Activated T-helper 17 cell treated with anti-CD3 and anti-CD28 coated beads, Interleukin-2, amount 50 U/mL, for 72 hours (primary cell): ENCODE results near the gene ZNF888. TPM values are rescaled to one million over a fixed set of nuclear protein-coding genes. Genes with fewer than 3 reads are reported as not detected.
"Not testable (repeated sequence)": the region's sequence is repeated elsewhere in the genome, so short reads cannot be mapped to it uniquely, and the experiment has no call there.

Source experiments
- ATAC-seq: fragments of 150-1000 bp; cut with Tn5 transposase; replicated peaks from 2 replicates; pipeline ENCODE4 v1.10.0; 2021; ENCODE audit warnings: mild to moderate bottlenecking, moderate library complexity
- H3K27ac Mint-ChIP-seq: one replicate; pipeline ENCODE4 v1.8.0; 2022; ENCODE audit warnings: mixed read lengths
- H3K27me3 Mint-ChIP-seq: one replicate; pipeline ENCODE4 v1.8.0; 2022; ENCODE audit warnings: mixed read lengths
- H3K36me3 Mint-ChIP-seq: one replicate; pipeline ENCODE4 v1.8.0; 2022; ENCODE audit warnings: low read depth, mild to moderate bottlenecking, mixed read lengths
- H3K4me1 Mint-ChIP-seq: one replicate; pipeline ENCODE4 v1.8.0; 2022; ENCODE audit warnings: mixed read lengths
- H3K4me3 Mint-ChIP-seq: one replicate; pipeline ENCODE4 v1.8.0; 2022; ENCODE audit warnings: mild to moderate bottlenecking, mixed read lengths
- H3K9me3 Mint-ChIP-seq: one replicate; pipeline ENCODE4 v1.8.0; 2022; ENCODE audit warnings: mixed read lengths
- total RNA-seq, 2 donors: library from RNA; stranded (reverse); gene quantifications; one replicate each; pipeline ENCODE4 v1.2.3, GENCODE V29; 2022

ZNF888 gene
- total RNA-seq, 2 donors from 2014 or later, result 3.3 to 8.0 TPM

GRCh38 chr19:52944703-52945493, 21.7 kb upstream of the ZNF888 start:
- not testable (repeated sequence) for H3K9me3 Mint-ChIP-seq, H3K4me3 Mint-ChIP-seq, H3K27ac Mint-ChIP-seq, ATAC-seq, H3K4me1 Mint-ChIP-seq, H3K27me3 Mint-ChIP-seq
- H3K36me3 Mint-ChIP-seq, result peaks cover 13% of the 10 kb centered on the region

- H3K9me3 Mint-ChIP-seq, result no peaks in the 10 kb centered on the region
Measured at GRCh38 chr19:52943884-52944643, 20.8 kb upstream of the ZNF888 start.

GRCh38 chr19:52943134-52943883, 20.1 kb upstream of the ZNF888 start:
- peak overlapping the region; percentile 83 for H3K27ac Mint-ChIP-seq
- ATAC-seq, result no peak
- H3K36me3 Mint-ChIP-seq, result peaks cover 15% of the 10 kb centered on the region
- H3K4me1 Mint-ChIP-seq, result peaks cover 16% of the 10 kb centered on the region
- peak overlapping the region; percentile 91 for H3K4me3 Mint-ChIP-seq
- peaks cover 4% of the 10 kb centered on the region for H3K9me3 Mint-ChIP-seq
- H3K27me3 Mint-ChIP-seq, result no peaks in the 10 kb centered on the region

More at GRCh38 chr19:52943884-52944643, 20.8 kb upstream of the ZNF888 start:
- peaks cover 10% of the 10 kb centered on the region for H3K4me1 Mint-ChIP-seq
- peaks cover 7% of the 10 kb centered on the region for H3K36me3 Mint-ChIP-seq
- H3K27ac Mint-ChIP-seq, result no peak overlapping the region
- H3K4me3 Mint-ChIP-seq, result no peak overlapping the region
- ATAC-seq, result no peak
- H3K27me3 Mint-ChIP-seq, result no peaks in the 10 kb centered on the region

GRCh38 chr19:52942386-52943133, 19.3 kb upstream of the ZNF888 start:
- H3K36me3 Mint-ChIP-seq, result peaks cover 16% of the 10 kb centered on the region
- ATAC-seq, result peak; percentile 100
- no peaks in the 10 kb centered on the region for H3K27me3 Mint-ChIP-seq
- peak overlapping the region; percentile 83 for H3K27ac Mint-ChIP-seq
- peaks cover 4% of the 10 kb centered on the region for H3K9me3 Mint-ChIP-seq
- H3K4me3 Mint-ChIP-seq, result peak overlapping the region; percentile 91
- H3K4me1 Mint-ChIP-seq, result peaks cover 16% of the 10 kb centered on the region

GRCh38 chr19:52941941-52942385, 18.7 kb upstream of the ZNF888 start:
- peaks cover 17% of the 10 kb centered on the region for H3K4me1 Mint-ChIP-seq
- H3K27me3 Mint-ChIP-seq, result no peaks in the 10 kb centered on the region
- H3K36me3 Mint-ChIP-seq, result peaks cover 19% of the 10 kb centered on the region
- ATAC-seq, result peak; percentile 42
- H3K9me3 Mint-ChIP-seq, result peaks cover 4% of the 10 kb centered on the region
- peak overlapping the region; percentile 91 for H3K4me3 Mint-ChIP-seq
- H3K27ac Mint-ChIP-seq, result peak overlapping the region; percentile 83

GRCh38 chr19:52941523-52941922, 18.3 kb upstream of the ZNF888 start:
- H3K9me3 Mint-ChIP-seq, ATAC-seq, H3K27me3 Mint-ChIP-seq: not testable (repeated sequence)
- peaks cover 23% of the 10 kb centered on the region for H3K36me3 Mint-ChIP-seq
- H3K4me3 Mint-ChIP-seq, result peak overlapping the region; percentile 91
- peaks cover 21% of the 10 kb centered on the region for H3K4me1 Mint-ChIP-seq
- peak overlapping the region; percentile 83 for H3K27ac Mint-ChIP-seq

- ATAC-seq, H3K9me3 Mint-ChIP-seq, H3K27me3 Mint-ChIP-seq: not testable (repeated sequence)
- Mint-ChIP-seq H3K4me3 (peak overlapping the region; percentile 91), H3K27ac (peak overlapping the region; percentile 83), H3K4me1 (peaks cover 22% of the 10 kb centered on the region), H3K36me3 (peaks cover 29% of the 10 kb centered on the region)
Measured at GRCh38 chr19:52940905-52941304, 17.7 kb upstream of the ZNF888 start.

- H3K27me3 Mint-ChIP-seq, result no peaks in the 10 kb centered on the region
- H3K27ac Mint-ChIP-seq, result peak overlapping the region; percentile 54
- no peak overlapping the region for H3K4me3 Mint-ChIP-seq
- H3K9me3 Mint-ChIP-seq, result peaks cover 4% of the 10 kb centered on the region
- H3K36me3 Mint-ChIP-seq, result peaks cover 45% of the 10 kb centered on the region
- no peak for ATAC-seq
- peaks cover 22% of the 10 kb centered on the region for H3K4me1 Mint-ChIP-seq
Measured at GRCh38 chr19:52938761-52939160, 15.5 kb upstream of the ZNF888 start.

GRCh38 chr19:52936954-52937325, 13.7 kb upstream of the ZNF888 start:
- Mint-ChIP-seq H3K4me3 (no peak overlapping the region), H3K27ac (no peak overlapping the region), H3K4me1 (peaks cover 22% of the 10 kb centered on the region), H3K27me3 (no peaks in the 10 kb centered on the region), H3K36me3 (peaks cover 51% of the 10 kb centered on the region), H3K9me3 (peaks cover 10% of the 10 kb centered on the region)
- no peak for ATAC-seq

- Mint-ChIP-seq H3K4me3 (no peak overlapping the region), H3K27ac (no peak overlapping the region), H3K9me3 (peaks cover 10% of the 10 kb centered on the region), H3K36me3 (peaks cover 49% of the 10 kb centered on the region), H3K27me3 (no peaks in the 10 kb centered on the region), H3K4me1 (peaks cover 16% of the 10 kb centered on the region)
- no peak for ATAC-seq
Measured at GRCh38 chr19:52936151-52936953, 13.1 kb upstream of the ZNF888 start.

GRCh38 chr19:52935434-52935833, 12.2 kb upstream of the ZNF888 start:
- Mint-ChIP-seq H3K9me3 (peaks cover 10% of the 10 kb centered on the region), H3K27ac (no peak overlapping the region), H3K4me1 (peaks cover 12% of the 10 kb centered on the region), H3K4me3 (no peak overlapping the region), H3K36me3 (peaks cover 45% of the 10 kb centered on the region), H3K27me3 (no peaks in the 10 kb centered on the region)
- ATAC-seq, result no peak

GRCh38 chr19:52924641-52925040, 1.4 kb upstream of the ZNF888 start:
- ATAC-seq, H3K27ac Mint-ChIP-seq, H3K27me3 Mint-ChIP-seq, H3K4me3 Mint-ChIP-seq, H3K9me3 Mint-ChIP-seq: not testable (repeated sequence)
- Mint-ChIP-seq H3K36me3 (peaks cover 33% of the 10 kb centered on the region), H3K4me1 (peaks cover 11% of the 10 kb centered on the region)
